K562 (cell line): ENCODE data around the gene ATP6V0D1. TPM values are rescaled to one million over a fixed set of nuclear protein-coding genes. Genes with fewer than 3 reads are reported as not detected.

Experiments used
- ARNT ChIP-seq, 2 experiments: fragments of 450-650 bp; IDR thresholded peaks; 2 replicates each; pipeline ENCODE4 v1.6.1; 2016; ENCODE audit warnings: mild to moderate bottlenecking in 1 of 2
- CEBPB ChIP-seq: fragments of 450-650 bp; IDR thresholded peaks from 2 replicates; pipeline ENCODE4 v1.6.1; 2016; ENCODE audit warnings: missing genetic modification characterization, missing compliant biosample characterization
- DACH1 ChIP-seq: fragments of 450-650 bp; IDR thresholded peaks from 2 replicates; pipeline ENCODE4 v1.6.1; 2018; ENCODE audit not compliant: partially characterized antibody
- HDAC1 ChIP-seq, 2 experiments: fragments of 450-650 bp; IDR thresholded peaks; 2 replicates each; pipeline ENCODE4 v1.6.1; 2016 to 2017; ENCODE audit warnings: inconsistent platforms in 1 of 2, mild to moderate bottlenecking in 1 of 2, moderate library complexity in 1 of 2
- HDAC2 ChIP-seq: fragments of 450-650 bp; IDR thresholded peaks from 2 replicates; pipeline ENCODE4 v1.6.1; 2016; ENCODE audit warnings: mild to moderate bottlenecking
- JUN ChIP-seq, 2 experiments: sonication (generic) in 1 of 2; formaldehyde crosslinking in 1 of 2; IDR thresholded peaks; 2 replicates each; pipeline versions ENCODE4 v1.6.1 to v1.8.0; 2012 to 2022; ENCODE audit warnings: borderline replicate concordance in 2 of 2, mild to moderate bottlenecking in 2 of 2, improper control_type of control experiment in 1 of 2, low read depth in 1 of 2, low read length in 1 of 2, missing genetic modification reagents in 1 of 2
- MCM3 ChIP-seq: fragments of 450-650 bp; IDR thresholded peaks from 2 replicates; pipeline ENCODE4 v1.6.1; 2016
- NEUROD1 ChIP-seq: fragments of 150-350 bp; IDR thresholded peaks from 2 replicates; pipeline ENCODE4 v1.6.1; 2014; ENCODE audit warnings: borderline replicate concordance, low read length, low read depth; ENCODE audit not compliant: partially characterized antibody
- NFYB ChIP-seq: IDR thresholded peaks from 2 replicates; pipeline ENCODE4 v1.6.1; 2011; ENCODE audit warnings: mild to moderate bottlenecking, moderate library complexity; ENCODE audit not compliant: insufficient read length; ENCODE audit errors: extremely low read depth
- NUFIP1 ChIP-seq: fragments of 450-650 bp; IDR thresholded peaks from 2 replicates; pipeline ENCODE4 v1.6.1; 2018; ENCODE audit not compliant: partially characterized antibody
- PHF8 ChIP-seq: fragments of 200-600 bp; sonication (generic); IDR thresholded peaks from 2 replicates; pipeline ENCODE4 v1.6.1; 2012; ENCODE audit warnings: mixed run types, mild to moderate bottlenecking, inconsistent platforms, low read length, moderate library complexity, borderline replicate concordance
- SOX6 ChIP-seq: fragments of 450-650 bp; IDR thresholded peaks from 2 replicates; pipeline ENCODE4 v1.6.1; 2014; ENCODE audit warnings: mild to moderate bottlenecking
- SRSF7 ChIP-seq: fragments of 200-400 bp; formaldehyde crosslinking; optimal IDR thresholded peaks from 2 replicates; pipeline ENCODE3; 2017; ENCODE audit warnings: mild to moderate bottlenecking, low read depth, low read length
- TBP ChIP-seq: optimal IDR thresholded peaks from 2 replicates; pipeline ENCODE3; 2011; ENCODE audit warnings: low read depth, low read length, improper control_type of control experiment
- TGIF2 ChIP-seq: sonication (generic); formaldehyde crosslinking; IDR thresholded peaks from 2 replicates; pipeline ENCODE4 v1.8.1; 2022; ENCODE audit warnings: mild to moderate bottlenecking, missing genetic modification reagents, moderate library complexity
- ZKSCAN1 ChIP-seq: fragments of 150-350 bp; IDR thresholded peaks from 2 replicates; pipeline ENCODE4 v1.6.1; 2016; ENCODE audit warnings: low read depth, low read length
- ZKSCAN8 ChIP-seq: fragments of 200-800 bp; sonication (Bioruptor generic); IDR thresholded peaks from 2 replicates; pipeline ENCODE4 v1.6.1; 2016; ENCODE audit warnings: missing genetic modification characterization, missing compliant biosample characterization
- ZNF212 ChIP-seq: fragments of 450-650 bp; formaldehyde crosslinking; IDR thresholded peaks from 2 replicates; pipeline ENCODE4 v1.4.0; 2020; ENCODE audit warnings: mild to moderate bottlenecking
- ZNF239 ChIP-seq: fragments of 250-450 bp; sonication (Bioruptor Pico); IDR thresholded peaks from 2 replicates; pipeline ENCODE4 v1.4.0; 2020; ENCODE audit warnings: mild to moderate bottlenecking
- ZNF3 ChIP-seq: fragments of 250-450 bp; sonication (Bioruptor Pico); IDR thresholded peaks from 2 replicates; pipeline ENCODE4 v1.5.0; 2021; ENCODE audit warnings: mild to moderate bottlenecking, moderate library complexity
- ZNF41 ChIP-seq: fragments of 250-450 bp; sonication (Bioruptor Pico); conservative IDR thresholded peaks from 2 replicates; pipeline ENCODE4 v1.4.0; 2020; ENCODE audit warnings: mild to moderate bottlenecking
- ZNF551 ChIP-seq: fragments of 250-450 bp; sonication (Bioruptor Pico); IDR thresholded peaks from 2 replicates; pipeline ENCODE4 v1.5.0; 2021; ENCODE audit warnings: mild to moderate bottlenecking, moderate library complexity
- polyA plus RNA-seq, 8 experiments: library from polyadenylated mRNA; depleted of rRNA in 4 of 8; stranded (reverse) in 5 of 8; unstranded in 3 of 8; fragments of >200 nt; fragmentation: Nextera tagmentation in 2 of 8; fragmentation: Illumina TruSeq in 1 of 8; extraction: Ambion mirVana in 2 of 8; extraction: Trizol in 1 of 8; gene quantifications; 2 replicates each; pipeline versions ENCODE4 v1.2.1 to v1.2.3, GENCODE V29; 2011 to 2014; ENCODE audit warnings: inconsistent platforms in 1 of 8, missing spikeins in 1 of 8
- total RNA-seq, 7 experiments: library from RNA; depleted of rRNA in 6 of 7; stranded (reverse); fragments of >200 nt in 6 of 7; fragmentation: Illumina TruSeq in 2 of 7; extraction: Trizol in 2 of 7; gene quantifications; 2 replicates each; pipeline versions ENCODE4 v1.2.1 to v1.2.3, GENCODE V29; 2011 to 2021; ENCODE audit warnings: low replicate concordance in 1 of 7
- TF ChIP-seq, protein P1 (sequence below), 3 experiments: fragments of 200-800 bp in 1 of 3; fragments of 250-450 bp in 1 of 3; fragments of 450-650 bp in 1 of 3; sonication (Bioruptor Pico) in 1 of 3; sonication (Bioruptor generic) in 1 of 3; formaldehyde crosslinking in 1 of 3; IDR thresholded peaks; 2 replicates each; pipeline versions ENCODE4 v1.6.1 to v1.8.0; 2016 to 2022; ENCODE audit warnings: mild to moderate bottlenecking in 2 of 3, missing genetic modification characterization in 2 of 3, missing compliant biosample characterization in 1 of 3, moderate library complexity in 1 of 3

The ATP6V0D1 gene
- total and polyA plus RNA-seq, 9 of the 15 experiments (the other 6 are each of a cell fraction or from before 2014, with no cell fraction given), result 23.2 to 69.7 (median 45.6) TPM

DNA sequence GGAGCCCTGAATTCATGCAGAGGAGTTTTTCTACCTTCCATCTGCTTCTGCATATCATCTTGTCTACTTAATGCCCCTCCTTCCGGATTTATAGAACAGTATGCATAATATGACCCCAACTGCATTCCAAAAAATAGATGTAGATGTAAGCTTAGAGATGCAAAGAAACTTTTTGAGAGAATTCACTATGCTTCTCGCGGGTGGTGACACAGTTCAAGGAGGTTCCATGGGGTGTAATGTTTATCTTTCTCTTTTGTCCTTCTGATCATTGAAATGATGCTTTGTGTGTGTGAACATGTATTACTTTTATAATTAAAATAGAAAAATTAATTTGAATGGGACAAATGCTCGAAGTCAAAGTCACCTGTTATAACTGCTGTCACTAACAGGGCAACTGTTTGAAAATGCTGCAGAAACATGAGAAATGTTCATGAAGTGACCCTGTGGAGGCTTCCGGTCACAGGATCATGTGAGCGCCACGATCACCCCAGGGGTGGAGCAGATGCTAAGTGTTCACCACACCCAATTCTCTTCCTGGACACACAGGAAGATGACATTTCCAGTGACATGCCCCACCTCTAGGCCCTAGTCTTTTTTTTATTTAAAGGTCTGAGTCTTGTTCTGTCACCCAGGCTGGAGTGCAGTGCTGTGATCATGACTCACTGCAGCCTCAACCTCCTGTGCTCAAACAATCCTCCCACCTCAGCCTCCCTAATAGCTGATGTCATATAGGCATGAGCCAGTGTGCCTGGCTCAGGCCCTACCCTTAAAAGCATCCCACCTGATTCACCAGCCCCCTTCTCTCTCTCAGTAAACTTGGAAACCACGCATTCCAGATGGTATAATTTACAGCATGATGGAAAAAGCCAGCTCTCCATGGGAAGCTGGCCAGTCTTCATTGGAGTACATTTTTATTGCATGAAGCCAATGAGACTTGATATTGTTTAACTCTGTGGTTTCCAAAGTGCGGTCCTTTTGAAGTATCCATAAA lies 23.4 kb upstream of the ATP6V0D1 start (continued):
- no peak for TF ChIP-seq CEBPB (tag)
- no peak for TF ChIP-seq TGIF2
- peak in 1 of 2 experiments; percentile 82; a peak in 2 of 4 replicates for TF ChIP-seq HDAC1 (IDR thresholded peaks at IDR 0.05)
- no peak for TF ChIP-seq ZNF41
- TF ChIP-seq MCM3, result no peak
- peak; percentile 90 for TF ChIP-seq JUN (IDR thresholded peaks at IDR 0.05; ENCODE audit: borderline replicate concordance, low read depth, low read length)
- no peak for TF ChIP-seq JUN (CRISPR knock-in tag; IDR thresholded peaks at IDR 0.05; ENCODE audit: borderline replicate concordance)
- peak; percentile 36; the same call in 1 of the 2 replicates for TF ChIP-seq SOX6
- TF ChIP-seq ARNT (IDR thresholded peaks at IDR 0.05), result peak; percentile 40 to 59; a peak in 1 of 4 replicates
- no peak for TF ChIP-seq NEUROD1
- no peak for TF ChIP-seq ZNF212
- peak; percentile 6 for TF ChIP-seq DACH1
- TF ChIP-seq ZNF3 (CRISPR knock-in tag), result no peak
- no peak for TF ChIP-seq ZNF551
- TF ChIP-seq ZKSCAN1, result no peak; the same call in 1 of the 2 replicates
- peak; percentile 23 for TF ChIP-seq TBP
- no peak for TF ChIP-seq ZNF239 (CRISPR knock-in tag)
- peak; percentile 88 for TF ChIP-seq HDAC2
- TF ChIP-seq, protein P1, sequence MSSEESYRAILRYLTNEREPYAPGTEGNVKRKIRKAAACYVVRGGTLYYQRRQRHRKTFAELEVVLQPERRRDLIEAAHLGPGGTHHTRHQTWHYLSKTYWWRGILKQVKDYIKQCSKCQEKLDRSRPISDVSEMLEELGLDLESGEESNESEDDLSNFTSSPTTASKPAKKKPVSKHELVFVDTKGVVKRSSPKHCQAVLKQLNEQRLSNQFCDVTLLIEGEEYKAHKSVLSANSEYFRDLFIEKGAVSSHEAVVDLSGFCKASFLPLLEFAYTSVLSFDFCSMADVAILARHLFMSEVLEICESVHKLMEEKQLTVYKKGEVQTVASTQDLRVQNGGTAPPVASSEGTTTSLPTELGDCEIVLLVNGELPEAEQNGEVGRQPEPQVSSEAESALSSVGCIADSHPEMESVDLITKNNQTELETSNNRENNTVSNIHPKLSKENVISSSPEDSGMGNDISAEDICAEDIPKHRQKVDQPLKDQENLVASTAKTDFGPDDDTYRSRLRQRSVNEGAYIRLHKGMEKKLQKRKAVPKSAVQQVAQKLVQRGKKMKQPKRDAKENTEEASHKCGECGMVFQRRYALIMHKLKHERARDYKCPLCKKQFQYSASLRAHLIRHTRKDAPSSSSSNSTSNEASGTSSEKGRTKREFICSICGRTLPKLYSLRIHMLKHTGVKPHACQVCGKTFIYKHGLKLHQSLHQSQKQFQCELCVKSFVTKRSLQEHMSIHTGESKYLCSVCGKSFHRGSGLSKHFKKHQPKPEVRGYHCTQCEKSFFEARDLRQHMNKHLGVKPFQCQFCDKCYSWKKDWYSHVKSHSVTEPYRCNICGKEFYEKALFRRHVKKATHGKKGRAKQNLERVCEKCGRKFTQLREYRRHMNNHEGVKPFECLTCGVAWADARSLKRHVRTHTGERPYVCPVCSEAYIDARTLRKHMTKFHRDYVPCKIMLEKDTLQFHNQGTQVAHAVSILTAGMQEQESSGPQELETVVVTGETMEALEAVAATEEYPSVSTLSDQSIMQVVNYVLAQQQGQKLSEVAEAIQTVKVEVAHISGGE (CRISPR knock-in tag; IDR thresholded peaks at IDR 0.05), result peak in 1 of 3 experiments; percentile 49; a peak in 2 of 6 replicates
- peak; percentile 21; the same call in 1 of the 2 replicates for TF ChIP-seq ZKSCAN8
- TF ChIP-seq NUFIP1, result no peak
- no peak for TF ChIP-seq PHF8
- TF ChIP-seq SRSF7, result no peak
- no peak for TF ChIP-seq NFYB
